Neural crest cell (in vitro differentiated cells): ENCODE results near the gene RABGAP1L. TPM values are rescaled to one million over a fixed set of nuclear protein-coding genes. Genes with fewer than 3 reads are reported as not detected.

Experiments
- DNase-seq: peaks from one replicate; pipeline ENCODE4 v3.0.0; 2021; ENCODE audit warnings: low read depth, mixed read lengths, low spot score
- H3K27ac Mint-ChIP-seq: one replicate; pipeline ENCODE4 v1.8.0; 2021; ENCODE audit warnings: mild to moderate bottlenecking, mixed read lengths; ENCODE audit not compliant: unreplicated experiment
- H3K27me3 Mint-ChIP-seq: 2 replicates; pipeline ENCODE4 v1.8.0; 2021; ENCODE audit warnings: low read depth, mild to moderate bottlenecking, mixed read lengths
- H3K36me3 Mint-ChIP-seq: 2 replicates; pipeline ENCODE4 v1.8.0; 2021; ENCODE audit warnings: low read depth, mild to moderate bottlenecking, mixed read lengths
- H3K4me1 Mint-ChIP-seq: 2 replicates; pipeline ENCODE4 v1.8.0; 2021; ENCODE audit warnings: mixed read lengths
- H3K4me3 Mint-ChIP-seq: one replicate; pipeline ENCODE4 v1.8.0; 2021; ENCODE audit warnings: mild to moderate bottlenecking, mixed read lengths
- H3K9me3 Mint-ChIP-seq: 2 replicates; pipeline ENCODE4 v1.8.0; 2021; ENCODE audit warnings: mixed read lengths
- total RNA-seq: library from RNA; stranded (reverse); gene quantifications from 2 replicates; pipeline ENCODE4 v1.2.1, GENCODE V29; 2021
- TF ChIP-seq, protein P1 (sequence below): fragments of 200-600 bp; sonication (generic); conservative IDR thresholded peaks from 2 replicates; pipeline ENCODE4 v1.5.0; 2021; ENCODE audit warnings: antibody characterized with exemption, mild to moderate bottlenecking

The RABGAP1L gene
- total RNA-seq, 1 donor from 2014 or later = 25.6 TPM

GRCh38 chr1:174266476-174266875 is 107.2 kb downstream of the RABGAP1L start:
- H3K27ac Mint-ChIP-seq = no peak overlapping the region
- no peak for DNase-seq
- H3K36me3 Mint-ChIP-seq = no peaks in the 10 kb centered on the region
- H3K27me3 Mint-ChIP-seq = no peaks in the 10 kb centered on the region
- TF ChIP-seq, protein P1, sequence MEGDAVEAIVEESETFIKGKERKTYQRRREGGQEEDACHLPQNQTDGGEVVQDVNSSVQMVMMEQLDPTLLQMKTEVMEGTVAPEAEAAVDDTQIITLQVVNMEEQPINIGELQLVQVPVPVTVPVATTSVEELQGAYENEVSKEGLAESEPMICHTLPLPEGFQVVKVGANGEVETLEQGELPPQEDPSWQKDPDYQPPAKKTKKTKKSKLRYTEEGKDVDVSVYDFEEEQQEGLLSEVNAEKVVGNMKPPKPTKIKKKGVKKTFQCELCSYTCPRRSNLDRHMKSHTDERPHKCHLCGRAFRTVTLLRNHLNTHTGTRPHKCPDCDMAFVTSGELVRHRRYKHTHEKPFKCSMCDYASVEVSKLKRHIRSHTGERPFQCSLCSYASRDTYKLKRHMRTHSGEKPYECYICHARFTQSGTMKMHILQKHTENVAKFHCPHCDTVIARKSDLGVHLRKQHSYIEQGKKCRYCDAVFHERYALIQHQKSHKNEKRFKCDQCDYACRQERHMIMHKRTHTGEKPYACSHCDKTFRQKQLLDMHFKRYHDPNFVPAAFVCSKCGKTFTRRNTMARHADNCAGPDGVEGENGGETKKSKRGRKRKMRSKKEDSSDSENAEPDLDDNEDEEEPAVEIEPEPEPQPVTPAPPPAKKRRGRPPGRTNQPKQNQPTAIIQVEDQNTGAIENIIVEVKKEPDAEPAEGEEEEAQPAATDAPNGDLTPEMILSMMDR = no peak
- no peaks in the 10 kb centered on the region for H3K9me3 Mint-ChIP-seq
- H3K4me3 Mint-ChIP-seq = no peak overlapping the region
- peaks cover 17% of the 10 kb centered on the region for H3K4me1 Mint-ChIP-seq

DNA sequence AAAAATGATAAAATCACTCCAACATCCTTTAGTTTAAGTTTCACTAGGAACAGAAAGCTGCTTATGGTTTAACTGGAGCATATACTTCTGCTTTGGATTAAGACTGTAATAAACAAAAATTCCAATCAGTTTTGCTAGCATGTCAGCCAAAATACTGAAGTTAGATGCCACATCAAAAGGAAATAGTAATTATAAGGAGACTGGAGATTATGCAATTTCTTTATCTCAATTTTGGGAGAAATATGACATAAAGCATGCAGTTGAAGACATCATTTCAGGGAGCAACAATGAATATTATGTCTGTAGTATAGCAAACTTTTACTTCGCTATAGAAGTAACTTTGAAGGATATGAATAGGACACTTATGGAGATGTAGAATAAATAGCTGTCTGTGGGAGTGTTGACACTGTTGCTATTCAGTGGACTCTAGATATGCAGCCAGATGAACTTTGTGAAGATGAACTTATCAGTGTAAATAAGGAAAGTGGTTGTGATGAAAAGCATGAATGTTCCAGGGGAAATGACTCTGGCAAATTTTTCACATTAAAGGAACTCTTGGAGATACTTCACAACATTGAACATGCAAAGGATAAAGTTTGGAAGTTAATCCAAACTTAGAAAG is 107.8 kb downstream of the RABGAP1L start:
- Mint-ChIP-seq H3K4me1 (peaks cover 17% of the 10 kb centered on the region), H3K4me3 (no peak overlapping the region), H3K36me3 (no peaks in the 10 kb centered on the region), H3K27ac (no peak overlapping the region), H3K9me3 (no peaks in the 10 kb centered on the region), H3K27me3 (no peaks in the 10 kb centered on the region)
- TF ChIP-seq, protein P1 = no peak
- no peak for DNase-seq

GRCh38 chr1:174269989-174270651 is 110.8 kb downstream of the RABGAP1L start:
- TF ChIP-seq, protein P1 = no peak
- DNase-seq = no peak
- no peak overlapping the region for H3K4me3 Mint-ChIP-seq
- no peaks in the 10 kb centered on the region for H3K36me3 Mint-ChIP-seq
- H3K27me3 Mint-ChIP-seq = no peaks in the 10 kb centered on the region
- peaks cover 7% of the 10 kb centered on the region for H3K4me1 Mint-ChIP-seq
- H3K9me3 Mint-ChIP-seq = no peaks in the 10 kb centered on the region
- H3K27ac Mint-ChIP-seq = no peak overlapping the region

GRCh38 chr1:174273190-174273589 is 113.9 kb downstream of the RABGAP1L start:
- no peaks in the 10 kb centered on the region for H3K27me3 Mint-ChIP-seq
- DNase-seq = no peak
- no peak overlapping the region for H3K4me3 Mint-ChIP-seq
- no peaks in the 10 kb centered on the region for H3K36me3 Mint-ChIP-seq
- no peaks in the 10 kb centered on the region for H3K9me3 Mint-ChIP-seq
- TF ChIP-seq, protein P1 = no peak
- H3K27ac Mint-ChIP-seq = no peak overlapping the region
- H3K4me1 Mint-ChIP-seq = no peaks in the 10 kb centered on the region

GRCh38 chr1:174273776-174274175 is 114.5 kb downstream of the RABGAP1L start:
- Mint-ChIP-seq H3K4me3 (no peak overlapping the region), H3K27me3 (no peaks in the 10 kb centered on the region), H3K4me1 (no peaks in the 10 kb centered on the region), H3K36me3 (no peaks in the 10 kb centered on the region), H3K27ac (no peak overlapping the region), H3K9me3 (no peaks in the 10 kb centered on the region)
- DNase-seq = no peak
- TF ChIP-seq, protein P1 = no peak
